NCI-H748 treated with DMSO at 0.1 percent for 48 hours (cell line): Measurements from ENCODE around the gene PSAP.

Experiments
- DNase-seq: peaks from one replicate; lab custom pipeline; 2025; lab: John Stamatoyannopoulos, UW

The PSAP gene

GRCh38 chr10:71783917-71784678 lies 67.0 kb downstream of the PSAP start:
- no peak for DNase-seq

DNA sequence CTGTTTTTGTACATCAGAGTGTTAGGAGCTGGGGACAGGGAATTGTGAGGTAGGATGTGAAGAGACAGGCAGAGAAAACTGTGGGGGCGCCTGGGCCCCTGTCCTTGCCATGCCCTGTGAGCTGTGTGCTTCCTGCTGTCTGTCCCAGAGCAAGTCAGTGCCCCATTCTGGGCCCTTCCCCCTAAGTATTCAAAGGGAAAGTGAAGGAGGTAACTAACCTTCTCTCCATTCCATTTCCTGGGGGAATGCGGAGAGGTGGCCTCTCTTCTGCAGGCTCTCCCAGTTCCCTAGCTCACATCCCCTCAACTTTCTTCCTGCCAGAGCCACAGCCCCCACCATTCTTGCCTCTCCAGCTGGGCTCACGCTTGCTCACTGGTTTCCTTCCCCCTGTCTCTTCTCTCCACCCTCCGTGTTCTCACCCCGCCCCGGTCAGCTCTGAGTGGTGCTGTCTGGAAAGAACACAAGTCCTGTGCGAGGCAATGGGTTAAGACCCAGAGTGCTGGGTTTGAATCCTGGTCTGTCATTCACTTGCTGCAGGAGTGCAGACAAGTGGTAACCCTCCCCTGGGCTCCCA lies 68.0 kb downstream of the PSAP start:
- no peak for DNase-seq

GRCh38 chr10:71782221-71782916 lies 68.7 kb downstream of the PSAP start:
- DNase-seq, result no peak

GRCh38 chr10:71780719-71781118 lies 70.3 kb downstream of the PSAP start:
- DNase-seq, result no peak

GRCh38 chr10:71780156-71780555 lies 70.9 kb downstream of the PSAP start:
- DNase-seq, result no peak

- no peak for DNase-seq
Measured at GRCh38 chr10:71779641-71780040, 71.4 kb downstream of the PSAP start.

DNA sequence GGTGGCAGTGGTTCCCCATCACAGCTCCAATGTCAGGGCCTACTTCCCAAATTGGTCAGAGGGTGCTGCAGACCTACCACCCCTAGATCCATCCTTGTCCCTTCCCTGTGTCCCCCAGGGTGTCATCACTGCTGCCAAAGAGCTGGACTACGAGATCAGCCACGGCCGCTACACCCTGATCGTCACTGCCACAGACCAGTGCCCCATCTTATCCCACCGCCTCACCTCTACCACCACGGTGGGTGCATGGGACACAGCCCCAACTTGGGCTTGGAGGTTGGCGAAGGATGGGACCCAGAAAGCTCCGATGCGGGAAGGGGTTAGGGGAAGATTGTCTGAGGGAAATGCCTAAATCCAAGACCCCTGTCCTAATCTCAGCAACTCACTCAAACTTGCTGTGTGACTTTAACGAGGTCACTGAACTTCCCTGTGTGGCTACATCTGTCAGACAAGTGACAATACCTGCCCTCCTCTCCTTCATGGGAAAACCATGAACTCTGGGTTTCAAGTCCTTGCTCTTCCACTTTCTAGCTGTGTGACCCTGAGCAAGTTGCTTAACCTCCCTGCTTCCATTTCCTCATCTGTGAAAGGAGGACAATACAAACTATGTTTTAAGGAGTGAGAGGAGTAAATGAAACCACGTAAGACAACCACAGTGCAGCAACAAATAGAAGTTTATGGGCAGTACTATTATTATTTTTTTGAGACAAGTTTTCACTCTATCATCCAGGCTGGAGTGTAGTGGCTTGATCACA lies 72.8 kb downstream of the PSAP start:
- no peak for DNase-seq

GRCh38 chr10:71777213-71777985 lies 73.7 kb downstream of the PSAP start:
- no peak for DNase-seq

- no peak for DNase-seq
Measured at GRCh38 chr10:71776481-71776925, 74.5 kb downstream of the PSAP start.

DNA sequence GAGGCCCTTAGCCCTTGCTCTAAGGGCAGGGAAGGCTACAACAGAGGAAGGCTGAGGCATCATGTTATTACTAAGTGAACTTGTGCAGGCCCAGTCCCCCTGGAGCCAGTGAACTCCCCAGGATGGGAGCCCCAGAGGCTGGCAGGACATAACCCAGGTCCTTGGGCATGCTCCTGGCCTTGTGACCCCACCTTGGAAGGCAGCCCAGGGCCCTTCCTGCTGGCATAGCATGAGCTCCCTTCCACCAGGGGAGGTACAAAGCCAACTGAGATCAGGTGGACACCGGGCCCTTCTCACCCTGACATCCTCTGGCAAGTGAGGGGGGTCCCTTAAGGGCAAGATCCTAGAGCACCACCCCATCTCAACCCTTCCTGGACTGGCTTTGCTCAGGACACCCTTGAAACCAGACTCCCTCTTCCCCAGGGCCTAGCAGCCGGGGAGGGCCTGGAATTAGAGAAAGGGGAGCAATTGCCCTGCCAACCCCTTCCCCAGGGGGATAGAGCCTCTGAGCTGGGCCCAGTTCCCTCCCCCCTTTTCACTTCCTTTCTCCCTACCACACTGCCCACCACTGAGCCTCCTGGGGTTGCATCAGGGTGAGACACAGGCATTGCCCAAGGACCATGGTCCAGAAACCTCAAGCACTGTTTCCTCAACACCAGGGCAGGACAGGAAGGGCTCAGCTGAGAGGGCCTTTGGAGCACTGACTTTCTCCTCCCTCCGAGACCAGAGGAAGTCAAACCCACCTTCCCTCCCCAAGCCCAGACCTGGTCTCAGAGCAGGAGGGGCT lies 75.9 kb downstream of the PSAP start:
- DNase-seq, result no peak

DNA sequence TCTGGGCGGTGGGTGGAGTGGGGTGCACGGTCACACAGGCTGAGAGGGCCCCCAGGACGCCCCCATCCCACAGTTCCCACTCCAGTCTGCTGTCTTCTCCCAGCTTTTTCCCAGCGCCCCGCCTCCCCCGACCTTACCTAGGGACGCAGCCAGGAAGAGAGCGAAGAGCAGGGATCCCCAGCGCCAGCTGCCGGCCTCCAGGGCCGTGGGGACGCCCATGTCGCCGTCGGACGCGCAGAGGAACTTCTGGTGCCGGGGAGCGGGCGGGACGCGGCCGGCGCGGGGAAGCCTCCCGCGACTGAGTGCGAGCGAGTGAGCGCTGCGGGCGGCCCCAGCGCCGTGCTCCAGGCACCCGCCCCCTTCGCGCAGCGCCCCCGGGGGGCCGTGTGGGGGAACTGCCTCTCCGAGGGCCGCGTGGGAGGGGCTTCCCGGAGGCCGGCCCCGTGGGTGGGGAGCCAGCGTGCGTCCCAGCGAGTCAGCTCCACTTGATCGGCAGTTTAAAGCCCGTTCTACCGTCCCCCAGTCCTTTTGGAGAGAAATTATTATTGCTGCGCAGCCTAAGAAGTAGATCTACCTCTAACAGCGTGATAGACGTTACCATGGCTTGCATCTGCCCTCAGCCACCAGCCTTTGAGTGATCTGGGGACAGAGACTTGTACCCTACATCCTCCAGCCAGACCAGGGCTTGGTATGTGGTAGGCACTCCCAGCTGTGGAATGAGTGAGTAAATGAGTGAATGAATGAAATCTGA lies 77.7 kb downstream of the PSAP start, which contains the start of gene VSIR:
TSS of gene VSIR (minus strand) at position 300 of the 751 bp plus-strand sequence. CDS start at position 219, 81 bp downstream.
- peak; percentile 18 for DNase-seq

DNA sequence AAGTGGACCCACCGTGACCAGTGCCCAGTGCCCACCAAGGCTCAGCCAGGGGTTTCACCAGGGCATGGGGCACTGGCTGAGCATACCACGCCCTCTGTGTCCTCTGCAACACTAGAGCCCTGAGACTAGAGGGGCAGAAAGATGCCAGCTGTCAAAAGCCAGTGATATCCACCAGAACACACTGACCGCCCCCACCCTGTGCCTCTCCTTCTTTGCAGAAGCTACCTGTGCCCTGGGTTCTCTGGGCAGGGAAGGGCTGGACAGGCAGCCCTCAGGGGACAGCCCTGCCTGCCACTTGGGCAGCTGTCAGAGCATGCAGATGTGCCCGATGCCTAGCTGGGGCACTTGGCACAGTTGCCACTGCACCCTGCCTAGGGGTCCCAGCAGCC lies 78.2 kb downstream of the PSAP start:
- DNase-seq, result no peak

DNA sequence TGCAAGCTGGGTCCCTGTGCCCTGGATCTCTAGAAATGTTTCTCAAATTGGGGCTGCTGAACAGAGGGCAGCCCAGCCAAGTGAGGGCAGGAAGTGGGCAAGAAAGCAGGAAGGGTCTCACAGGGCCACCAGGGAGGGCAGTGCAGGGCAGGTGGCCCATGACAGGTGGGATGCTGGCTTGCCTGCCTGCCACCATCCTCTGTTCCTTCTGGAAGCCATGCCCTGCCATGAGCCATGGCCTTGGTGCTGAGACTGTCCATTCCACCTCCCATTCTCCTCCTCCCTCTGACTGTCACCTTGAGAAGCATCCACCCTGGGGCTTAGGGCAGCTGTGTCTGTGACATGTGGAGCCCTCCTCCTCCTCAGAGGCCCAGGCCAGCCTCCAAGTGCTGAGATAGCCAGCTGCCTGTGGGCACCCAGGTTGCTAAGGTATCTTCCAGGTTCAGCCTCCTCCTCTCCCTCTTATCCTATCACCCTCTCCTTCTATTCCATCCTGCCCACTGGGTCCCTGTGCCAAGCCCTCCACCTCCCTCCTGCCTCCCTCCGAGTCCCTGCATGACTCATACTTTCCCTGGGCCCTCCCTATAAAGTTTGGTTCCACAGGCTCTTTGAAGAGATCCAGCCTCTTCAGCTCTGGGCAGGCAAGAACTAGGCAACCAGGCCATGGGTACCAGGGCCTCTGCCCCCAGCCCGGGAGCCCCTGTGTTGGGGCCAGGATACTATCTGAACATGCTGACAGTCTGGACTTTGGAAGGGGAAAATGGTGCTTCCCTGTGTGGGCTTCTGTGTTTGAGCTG lies 79.0 kb downstream of the PSAP start:
- DNase-seq, result no peak

DNA sequence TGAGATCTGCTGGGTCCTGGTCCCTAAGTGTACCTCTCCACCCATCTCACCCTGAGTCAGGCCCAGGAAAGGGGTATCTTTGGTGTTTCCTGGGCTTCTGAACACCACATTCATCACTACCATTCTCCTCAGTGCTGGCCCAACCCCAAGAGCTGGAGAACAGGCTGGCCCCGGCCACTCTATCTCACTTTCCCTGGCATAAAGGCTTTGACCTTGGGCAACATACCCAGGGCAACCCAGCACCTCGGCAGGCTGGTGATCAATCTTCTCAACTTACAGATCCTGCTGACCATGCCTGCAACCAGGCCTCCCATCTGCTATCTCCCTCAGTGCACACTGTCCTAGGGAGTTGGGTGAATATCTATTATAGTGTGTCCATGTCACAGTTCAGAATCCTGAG lies 79.8 kb downstream of the PSAP start:
- no peak for DNase-seq

GRCh38 chr10:71770789-71771188 lies 80.3 kb downstream of the PSAP start:
- DNase-seq, result no peak

DNA sequence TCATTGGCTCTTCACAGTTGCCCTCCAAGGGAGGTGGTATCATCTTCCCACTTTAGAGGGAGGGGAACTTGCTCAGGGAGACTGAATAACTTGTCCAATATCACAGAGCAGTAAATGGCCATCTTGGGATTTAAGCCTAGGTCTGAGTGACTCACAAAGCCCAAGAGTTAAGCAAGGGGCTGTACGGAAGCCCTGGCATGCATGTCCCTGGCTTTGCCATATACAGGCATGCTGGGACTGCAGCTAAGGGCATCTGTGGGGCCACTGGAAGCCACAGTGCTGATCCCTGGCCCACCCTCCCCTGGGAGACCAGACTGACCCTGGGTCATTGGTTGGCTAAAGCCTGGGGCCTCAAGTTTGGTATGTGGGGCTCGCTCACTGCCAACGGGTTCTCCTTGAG lies 80.8 kb downstream of the PSAP start:
- DNase-seq, result no peak

DNA sequence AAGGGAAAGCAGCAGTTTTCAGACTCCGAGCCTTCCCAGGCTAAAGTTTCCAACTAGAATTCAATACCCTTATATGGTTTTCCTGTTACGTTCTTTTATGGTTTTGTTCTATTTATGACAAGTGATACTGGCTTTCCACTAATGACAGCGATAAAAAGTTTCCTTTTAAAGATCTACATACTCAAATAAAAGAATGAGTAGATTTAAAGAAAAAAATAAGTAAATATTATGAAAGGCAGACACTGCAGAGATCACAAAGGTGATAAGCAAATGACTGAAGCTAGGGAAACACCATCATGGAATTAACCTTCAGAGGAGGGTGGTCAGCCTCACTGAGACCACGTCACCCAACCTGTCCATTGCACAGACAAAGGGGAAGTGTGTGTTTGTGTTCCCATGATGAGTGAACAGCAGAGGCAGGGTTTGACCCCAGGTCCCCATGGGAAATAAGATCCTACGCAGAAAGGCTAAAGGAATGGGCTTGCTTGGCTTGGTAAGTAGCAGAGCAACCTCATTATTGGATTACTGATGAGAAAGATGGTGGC lies 81.7 kb downstream of the PSAP start:
- no peak for DNase-seq

- DNase-seq, result no peak
Measured at GRCh38 chr10:71767420-71768035, 83.5 kb downstream of the PSAP start.
